ENCODE measurements around the gene GRK1. TPM values are rescaled to one million over a fixed set of nuclear protein-coding genes. Genes with fewer than 3 reads are reported as not detected.

The GRK1 gene
- total RNA-seq, 1 experiment from 2014 or later = not detected

GRCh38 chr13:113739527-113740285 lies 72.7 kb downstream of the GRK1 start:
- no peak for DNase-seq (ENCODE audit: unreplicated experiment)
- H3K36me3 Mint-ChIP-seq (ENCODE audit: insufficient read depth, unreplicated experiment) = no peaks in the 10 kb centered on the region
- no peak overlapping the region for H3K27ac Mint-ChIP-seq (ENCODE audit: low read depth, unreplicated experiment)
- ChIA-PET POLR2A (no interaction called here), CTCF (interaction anchor here (0.7 kb wide), 1 partner anchor 174 kb away, joined by 3 read pairs; no protein-coding TSS in a partner anchor)
- H3K9me3 Mint-ChIP-seq (ENCODE audit: unreplicated experiment) = no peaks in the 10 kb centered on the region
- no peaks in the 10 kb centered on the region for H3K27me3 Mint-ChIP-seq (ENCODE audit: insufficient read depth, unreplicated experiment)
- intact Hi-C loops (cut with micrococcal nuclease) = no loop called here
- H3K4me1 Mint-ChIP-seq (ENCODE audit: insufficient read depth, unreplicated experiment) = peaks cover 8% of the 10 kb centered on the region
- BruUV-seq (replicated peaks) = no TSS peak
- TF ChIP-seq CTCF (IDR thresholded peaks at IDR 0.05; ENCODE audit: unreplicated experiment) = no peak
- H3K4me3 Mint-ChIP-seq (ENCODE audit: unreplicated experiment) = no peak overlapping the region

GRCh38 chr13:113740286-113740556 lies 73.2 kb downstream of the GRK1 start:
- H3K4me3 Mint-ChIP-seq (ENCODE audit: unreplicated experiment) = no peak overlapping the region
- intact Hi-C loops (cut with micrococcal nuclease) = no loop called here
- CTCF ChIA-PET = interaction anchor here (0.7 kb wide), 1 partner anchor 175 kb away, joined by 3 read pairs; no protein-coding TSS in a partner anchor
- H3K36me3 Mint-ChIP-seq (ENCODE audit: insufficient read depth, unreplicated experiment) = no peaks in the 10 kb centered on the region
- POLR2A ChIA-PET = no interaction called here
- H3K27ac Mint-ChIP-seq (ENCODE audit: low read depth, unreplicated experiment) = no peak overlapping the region
- no TSS peak for BruUV-seq (replicated peaks)
- no peak for DNase-seq (ENCODE audit: unreplicated experiment)
- peaks cover 8% of the 10 kb centered on the region for H3K4me1 Mint-ChIP-seq (ENCODE audit: insufficient read depth, unreplicated experiment)
- no peak for TF ChIP-seq CTCF (IDR thresholded peaks at IDR 0.05; ENCODE audit: unreplicated experiment)
- H3K27me3 Mint-ChIP-seq (ENCODE audit: insufficient read depth, unreplicated experiment) = no peaks in the 10 kb centered on the region
- no peaks in the 10 kb centered on the region for H3K9me3 Mint-ChIP-seq (ENCODE audit: unreplicated experiment)

- no peak for DNase-seq (ENCODE audit: unreplicated experiment)
- H3K4me3 Mint-ChIP-seq (ENCODE audit: unreplicated experiment) = no peak overlapping the region
- BruUV-seq (replicated peaks) = no TSS peak
- intact Hi-C loops (cut with micrococcal nuclease) = no loop called here
- H3K27me3 Mint-ChIP-seq (ENCODE audit: insufficient read depth, unreplicated experiment) = no peaks in the 10 kb centered on the region
- no peak overlapping the region for H3K27ac Mint-ChIP-seq (ENCODE audit: low read depth, unreplicated experiment)
- H3K9me3 Mint-ChIP-seq (ENCODE audit: unreplicated experiment) = no peaks in the 10 kb centered on the region
- no peak for TF ChIP-seq CTCF (IDR thresholded peaks at IDR 0.05; ENCODE audit: unreplicated experiment)
- POLR2A ChIA-PET = no interaction called here
- CTCF ChIA-PET = interaction anchor here (0.7 kb wide), 1 partner anchor 175 kb away, joined by 3 read pairs; no protein-coding TSS in a partner anchor
- H3K36me3 Mint-ChIP-seq (ENCODE audit: insufficient read depth, unreplicated experiment) = no peaks in the 10 kb centered on the region
- H3K4me1 Mint-ChIP-seq (ENCODE audit: insufficient read depth, unreplicated experiment) = peaks cover 8% of the 10 kb centered on the region
Observed at GRCh38 chr13:113740661-113741060, 73.6 kb downstream of the GRK1 start.

GRCh38 chr13:113741191-113741668 lies 74.2 kb downstream of the GRK1 start:
- no peak for DNase-seq (ENCODE audit: unreplicated experiment)
- no TSS peak for BruUV-seq (replicated peaks)
- ChIA-PET CTCF (no interaction called here), POLR2A (no interaction called here)
- Mint-ChIP-seq H3K4me3 (ENCODE audit: unreplicated experiment) (no peak overlapping the region), H3K27ac (ENCODE audit: low read depth, unreplicated experiment) (no peak overlapping the region), H3K9me3 (ENCODE audit: unreplicated experiment) (no peaks in the 10 kb centered on the region), H3K36me3 (ENCODE audit: insufficient read depth, unreplicated experiment) (no peaks in the 10 kb centered on the region), H3K27me3 (ENCODE audit: insufficient read depth, unreplicated experiment) (no peaks in the 10 kb centered on the region), H3K4me1 (ENCODE audit: insufficient read depth, unreplicated experiment) (peaks cover 8% of the 10 kb centered on the region)
- intact Hi-C loops (cut with micrococcal nuclease) = no loop called here
- no peak for TF ChIP-seq CTCF (IDR thresholded peaks at IDR 0.05; ENCODE audit: unreplicated experiment)
